Activated naive CD4-positive, alpha-beta T cell treated with anti-CD3 and anti-CD28 coated beads, Interleukin-2, amount 50 U/mL, for 16 hours (primary cell): ENCODE measurements around the gene LRP1.

Source experiments
- DNase-seq: peaks from one replicate; pipeline ENCODE4 v3.0.0-alpha.2; 2020

LRP1 gene

GRCh38 chr12:57094208-57095160 is 33.8 kb upstream of the LRP1 start:
- no peak for DNase-seq

GRCh38 chr12:57095440-57095839 is 32.8 kb upstream of the LRP1 start:
- DNase-seq, result no peak

- no peak for DNase-seq
Measured at GRCh38 chr12:57096099-57096572, 32.1 kb upstream of the LRP1 start.

- no peak for DNase-seq
Measured at GRCh38 chr12:57096748-57097553, 31.3 kb upstream of the LRP1 start.

- no peak for DNase-seq
Measured at GRCh38 chr12:57097554-57097835, 30.8 kb upstream of the LRP1 start.

- no peak for DNase-seq
Measured at GRCh38 chr12:57098546-57098945, 29.7 kb upstream of the LRP1 start.

GRCh38 chr12:57099047-57099714 is 29.1 kb upstream of the LRP1 start:
- no peak for DNase-seq

GRCh38 chr12:57099766-57100165 is 28.5 kb upstream of the LRP1 start:
- no peak for DNase-seq

GRCh38 chr12:57101892-57102695 is 26.2 kb upstream of the LRP1 start:
- no peak for DNase-seq

GRCh38 chr12:57103856-57104255 is 24.4 kb upstream of the LRP1 start:
- no peak for DNase-seq

- DNase-seq, result no peak
Measured at GRCh38 chr12:57104292-57104910, 23.9 kb upstream of the LRP1 start.

GRCh38 chr12:57105011-57105753 is 23.1 kb upstream of the LRP1 start:
- DNase-seq, result no peak

GRCh38 chr12:57106021-57106708 is 22.1 kb upstream of the LRP1 start:
- DNase-seq, result no peak

- DNase-seq, result no peak
Measured at GRCh38 chr12:57107456-57108155, 20.7 kb upstream of the LRP1 start.

- no peak for DNase-seq
Measured at GRCh38 chr12:57109207-57110103, 18.8 kb upstream of the LRP1 start.

- peak; percentile 82 for DNase-seq
Measured at GRCh38 chr12:57110104-57111030, 17.9 kb upstream of the LRP1 start.

- DNase-seq, result peak; percentile 78
Measured at GRCh38 chr12:57111031-57111734, 17.1 kb upstream of the LRP1 start, which contains the start of gene STAT6. TSS of gene STAT6 (minus strand) at chr12:57111362. CDS start at chr12:57108278, 3,084 bp downstream.
